Endothelial cell (in vitro differentiated cells): ENCODE results near the gene SUV39H2. TPM values are rescaled to one million over a fixed set of nuclear protein-coding genes. Genes with fewer than 3 reads are reported as not detected.
A peak's percentile ranks its signal among the peaks of the same experiment; 100 is the strongest.

Experiments used
- DNase-seq: peaks from one replicate; pipeline ENCODE4 v3.0.0; 2021; ENCODE audit warnings: low spot score
- H3K27ac Mint-ChIP-seq: one replicate; pipeline ENCODE4 v1.8.0; 2021; ENCODE audit warnings: mixed read lengths, inconsistent platforms; ENCODE audit not compliant: unreplicated experiment
- H3K27me3 Mint-ChIP-seq: one replicate; pipeline ENCODE4 v1.8.0; 2021; ENCODE audit warnings: mild to moderate bottlenecking, moderate library complexity, mixed read lengths, inconsistent platforms; ENCODE audit not compliant: unreplicated experiment
- H3K36me3 Mint-ChIP-seq: one replicate; pipeline ENCODE4 v1.8.0; 2021; ENCODE audit warnings: mild to moderate bottlenecking, low read depth, mixed read lengths, inconsistent platforms; ENCODE audit not compliant: unreplicated experiment
- H3K4me1 Mint-ChIP-seq: one replicate; pipeline ENCODE4 v1.8.0; 2021; ENCODE audit warnings: mild to moderate bottlenecking, mixed read lengths, inconsistent platforms; ENCODE audit not compliant: unreplicated experiment
- H3K4me3 Mint-ChIP-seq: one replicate; pipeline ENCODE4 v1.8.0; 2021; ENCODE audit warnings: mild to moderate bottlenecking, mixed read lengths, inconsistent platforms; ENCODE audit not compliant: unreplicated experiment
- H3K9me3 Mint-ChIP-seq: one replicate; pipeline ENCODE4 v1.8.0; 2021; ENCODE audit warnings: mixed read lengths, inconsistent platforms; ENCODE audit not compliant: unreplicated experiment
- long read RNA-seq: library from polyadenylated mRNA; unstranded; transcript quantifications from one replicate; pipeline ENCODE4 v2.0.0, GENCODE V29; 2020; ENCODE audit not compliant: unreplicated experiment
- total RNA-seq: library from RNA; stranded (reverse); fragmentation: NEBNext Ultra II Directional; extraction: Animal tissue kit (Norgen Biotek cat#: 25700); gene quantifications from one replicate; pipeline ENCODE4 v1.2.1, GENCODE V29; 2021; ENCODE audit not compliant: unreplicated experiment
- TF ChIP-seq, protein P1 (sequence below): fragments of 200-600 bp; sonication (generic); IDR thresholded peaks from one replicate; pipeline ENCODE4 v1.5.0; 2021; ENCODE audit warnings: antibody characterized with exemption; ENCODE audit not compliant: unreplicated experiment

Gene SUV39H2, protein sequence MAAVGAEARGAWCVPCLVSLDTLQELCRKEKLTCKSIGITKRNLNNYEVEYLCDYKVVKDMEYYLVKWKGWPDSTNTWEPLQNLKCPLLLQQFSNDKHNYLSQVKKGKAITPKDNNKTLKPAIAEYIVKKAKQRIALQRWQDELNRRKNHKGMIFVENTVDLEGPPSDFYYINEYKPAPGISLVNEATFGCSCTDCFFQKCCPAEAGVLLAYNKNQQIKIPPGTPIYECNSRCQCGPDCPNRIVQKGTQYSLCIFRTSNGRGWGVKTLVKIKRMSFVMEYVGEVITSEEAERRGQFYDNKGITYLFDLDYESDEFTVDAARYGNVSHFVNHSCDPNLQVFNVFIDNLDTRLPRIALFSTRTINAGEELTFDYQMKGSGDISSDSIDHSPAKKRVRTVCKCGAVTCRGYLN
- total RNA-seq = 15.6 TPM
- long read RNA-seq, transcript SUV39H2-205 (5 exons, 2,959 nt) = major isoform, 8 of 12 reads
- long read RNA-seq, partial matches to known transcripts = 0 of 12 reads
- long read RNA-seq, other reads (novel, unspliced or antisense) = 2 of 12 reads

DNA sequence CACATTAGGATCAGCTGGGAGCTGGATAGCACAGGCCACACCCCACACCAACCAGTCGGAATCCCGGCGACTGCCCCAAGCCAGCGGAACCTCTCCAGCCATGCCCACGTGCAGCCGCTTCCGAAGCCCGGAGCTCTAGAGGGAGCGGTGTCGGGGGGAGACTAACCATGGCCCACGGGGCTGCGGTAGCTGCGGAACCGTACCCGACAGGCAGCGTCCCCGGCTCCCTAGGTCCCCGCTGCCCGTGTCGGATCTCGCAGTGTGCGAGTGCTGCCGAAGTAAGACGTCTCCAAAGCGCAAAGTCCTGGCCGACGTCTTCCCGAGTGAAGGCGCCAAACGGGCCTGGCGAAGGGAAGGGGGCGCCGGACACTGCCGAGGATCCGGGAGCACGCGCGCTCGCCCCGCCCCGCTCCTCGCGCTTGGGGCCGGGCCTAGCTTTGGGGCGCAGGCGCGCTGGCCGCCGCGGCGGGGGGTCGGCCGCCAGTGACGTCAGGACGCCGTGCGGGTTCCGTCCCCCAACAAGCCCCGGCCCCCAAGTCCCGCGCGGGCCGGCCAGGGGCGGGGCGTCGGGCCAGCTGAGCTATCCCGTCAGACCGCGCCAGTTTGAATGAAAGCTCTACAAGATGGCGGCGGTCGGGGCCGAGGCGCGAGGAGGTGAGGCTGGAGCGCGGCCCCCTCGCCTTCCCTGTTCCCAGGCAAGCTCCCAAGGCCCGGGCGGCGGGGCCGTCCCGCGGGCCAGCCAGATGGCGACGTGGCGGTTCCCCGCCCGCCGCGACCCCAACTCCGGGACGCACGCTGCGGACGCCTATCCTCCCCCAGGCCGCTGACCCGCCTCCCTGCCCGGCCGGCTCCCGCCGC lies at the start of gene SUV39H2:
SUV39H2 (plus strand) TSS at position 601 of the 858 bp plus-strand sequence; CDS start at position 624, 23 bp downstream.
- Mint-ChIP-seq H3K36me3 (no peaks in the 10 kb centered on the region), H3K9me3 (no peaks in the 10 kb centered on the region), H3K4me3 (peak within 1 kb of the TSS; percentile 98), H3K27me3 (peaks cover 13% of the 10 kb centered on the region), H3K27ac (peak within 1 kb of the TSS; percentile 92), H3K4me1 (peaks cover 31% of the 10 kb centered on the region)
- TF ChIP-seq, protein P1, sequence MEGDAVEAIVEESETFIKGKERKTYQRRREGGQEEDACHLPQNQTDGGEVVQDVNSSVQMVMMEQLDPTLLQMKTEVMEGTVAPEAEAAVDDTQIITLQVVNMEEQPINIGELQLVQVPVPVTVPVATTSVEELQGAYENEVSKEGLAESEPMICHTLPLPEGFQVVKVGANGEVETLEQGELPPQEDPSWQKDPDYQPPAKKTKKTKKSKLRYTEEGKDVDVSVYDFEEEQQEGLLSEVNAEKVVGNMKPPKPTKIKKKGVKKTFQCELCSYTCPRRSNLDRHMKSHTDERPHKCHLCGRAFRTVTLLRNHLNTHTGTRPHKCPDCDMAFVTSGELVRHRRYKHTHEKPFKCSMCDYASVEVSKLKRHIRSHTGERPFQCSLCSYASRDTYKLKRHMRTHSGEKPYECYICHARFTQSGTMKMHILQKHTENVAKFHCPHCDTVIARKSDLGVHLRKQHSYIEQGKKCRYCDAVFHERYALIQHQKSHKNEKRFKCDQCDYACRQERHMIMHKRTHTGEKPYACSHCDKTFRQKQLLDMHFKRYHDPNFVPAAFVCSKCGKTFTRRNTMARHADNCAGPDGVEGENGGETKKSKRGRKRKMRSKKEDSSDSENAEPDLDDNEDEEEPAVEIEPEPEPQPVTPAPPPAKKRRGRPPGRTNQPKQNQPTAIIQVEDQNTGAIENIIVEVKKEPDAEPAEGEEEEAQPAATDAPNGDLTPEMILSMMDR = no peak
- DNase-seq = peak; percentile 98

GRCh38 chr10:14833106-14833505 lies 45.6 kb upstream of the SUV39H2 start:
- TF ChIP-seq, protein P1 = no peak
- Mint-ChIP-seq H3K9me3 (no peaks in the 10 kb centered on the region), H3K4me1 (peaks cover 31% of the 10 kb centered on the region), H3K36me3 (no peaks in the 10 kb centered on the region), H3K27me3 (peaks cover 3% of the 10 kb centered on the region), H3K4me3 (no peak overlapping the region), H3K27ac (no peak overlapping the region)
- no peak for DNase-seq

DNA sequence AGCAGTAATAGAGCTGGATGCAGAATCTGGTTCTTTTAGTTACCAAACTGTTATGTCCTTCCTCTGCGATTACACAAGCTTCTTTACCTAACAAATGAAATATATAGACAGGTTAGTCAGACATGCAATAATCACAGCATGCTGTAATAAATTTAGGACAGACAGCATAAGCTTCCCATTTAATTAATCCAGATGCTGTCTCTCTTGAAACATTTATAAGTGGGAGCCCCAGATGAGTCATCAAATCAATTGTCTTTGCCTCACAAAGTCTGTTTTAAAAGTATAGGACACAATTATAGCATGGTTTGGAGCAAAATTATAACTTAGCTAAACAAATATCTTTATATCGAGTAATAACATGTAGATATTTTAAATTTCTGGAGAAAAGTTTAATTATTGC lies 42.5 kb upstream of the SUV39H2 start:
- Mint-ChIP-seq H3K4me3 (no peak overlapping the region), H3K4me1 (peaks cover 36% of the 10 kb centered on the region), H3K36me3 (no peaks in the 10 kb centered on the region), H3K27ac (no peak overlapping the region), H3K9me3 (no peaks in the 10 kb centered on the region), H3K27me3 (peaks cover 5% of the 10 kb centered on the region)
- DNase-seq = no peak
- TF ChIP-seq, protein P1 = no peak

DNA sequence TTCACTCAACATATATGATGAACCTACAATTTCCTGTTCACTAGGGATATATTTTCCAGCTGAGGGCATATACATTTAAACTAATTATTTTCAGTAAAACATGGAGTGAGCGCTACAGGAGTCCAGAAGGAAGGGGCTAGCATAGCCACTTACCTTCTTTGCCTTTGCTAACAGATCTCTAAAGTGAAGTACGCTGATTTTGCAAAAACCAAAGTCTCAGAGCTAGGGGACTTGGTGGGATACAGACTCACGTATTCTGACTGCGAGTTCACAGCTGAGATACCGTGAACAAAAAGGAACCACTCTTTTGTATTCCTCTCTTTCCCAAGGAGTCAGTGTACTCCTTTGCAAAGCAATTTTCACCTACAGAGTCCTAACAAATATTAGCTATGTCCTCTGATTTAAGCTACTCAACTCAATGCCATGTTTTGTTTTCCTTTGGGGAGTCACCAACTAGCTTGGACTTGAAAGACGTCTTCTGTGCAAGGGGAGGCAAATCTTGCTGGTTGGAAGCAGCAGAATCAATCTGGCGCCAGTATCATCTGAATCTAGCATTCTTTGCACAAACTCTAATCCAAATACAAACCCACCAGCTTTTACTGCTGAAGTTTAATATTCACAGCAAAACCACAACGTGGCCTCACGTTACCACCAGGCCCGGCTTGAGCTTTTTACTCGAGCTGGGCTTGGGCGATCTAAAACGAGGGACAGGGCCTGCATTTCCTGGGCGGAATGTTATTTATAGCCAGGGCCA lies 41.5 kb upstream of the SUV39H2 start:
- TF ChIP-seq, protein P1 = no peak
- Mint-ChIP-seq H3K27ac (peak overlapping the region; percentile 95), H3K9me3 (no peaks in the 10 kb centered on the region), H3K4me3 (peak overlapping the region; percentile 93), H3K4me1 (peaks cover 32% of the 10 kb centered on the region), H3K27me3 (peaks cover 5% of the 10 kb centered on the region), H3K36me3 (no peaks in the 10 kb centered on the region)
- no peak for DNase-seq
